HL-60/S4 (cell line): ENCODE results near the gene NWD2.
"Not testable (repeated sequence)": the region's sequence is repeated elsewhere in the genome, so short reads cannot be mapped to it uniquely, and the experiment has no call there.

ENCODE experiments used
- in situ Hi-C: fragments of 300-500 bp; cut with MboI; formaldehyde crosslinking; loops from 2 replicates; pipeline ENCODE4 v1.14.3; 2022; ENCODE audit warnings: low sequenced_read_pairs

Gene NWD2

GRCh38 chr4:37487668-37488067 is 243.1 kb downstream of the NWD2 start:
- in situ Hi-C loops, result no loop called here

GRCh38 chr4:37489697-37490096 is 245.2 kb downstream of the NWD2 start:
- in situ Hi-C loops, result no loop called here

- in situ Hi-C loops, result no loop called here
Measured at GRCh38 chr4:37490391-37491347, 246.1 kb downstream of the NWD2 start.

GRCh38 chr4:37495353-37495752 is 250.8 kb downstream of the NWD2 start:
- in situ Hi-C loops, result not testable (repeated sequence)
